ENCODE results near the gene RAP1A. TPM values are rescaled to one million over a fixed set of nuclear protein-coding genes. Genes with fewer than 3 reads are reported as not detected.

RAP1A gene
- total RNA-seq, 2 donors from 2014 or later: 83.9 to 146 TPM

GRCh38 chr1:111656086-111657017, 36.8 kb downstream of the RAP1A start:
- Histone ChIP-seq H3K4me1 (peaks cover 14% of the 10 kb centered on the region), H3K4me3 (no peak overlapping the region), H3K9me3 (no peaks in the 10 kb centered on the region), H3K36me3 (no peaks in the 10 kb centered on the region), H3K27me3 (no peaks in the 10 kb centered on the region), H3K27ac (no peak overlapping the region), H3K9ac (ENCODE audit: low read depth in 2 of 2, low read length in 2 of 2) (no peak overlapping the region)
- TF ChIP-seq CTCF (IDR thresholded peaks at IDR 0.05): peak; percentile 40
- DNase-seq: peak; percentile 41
- intact Hi-C loops (cut with DNase I): loop anchor here (2.0 kb wide), 1 partner anchor 148 kb away; no protein-coding TSS in a partner anchor

DNA sequence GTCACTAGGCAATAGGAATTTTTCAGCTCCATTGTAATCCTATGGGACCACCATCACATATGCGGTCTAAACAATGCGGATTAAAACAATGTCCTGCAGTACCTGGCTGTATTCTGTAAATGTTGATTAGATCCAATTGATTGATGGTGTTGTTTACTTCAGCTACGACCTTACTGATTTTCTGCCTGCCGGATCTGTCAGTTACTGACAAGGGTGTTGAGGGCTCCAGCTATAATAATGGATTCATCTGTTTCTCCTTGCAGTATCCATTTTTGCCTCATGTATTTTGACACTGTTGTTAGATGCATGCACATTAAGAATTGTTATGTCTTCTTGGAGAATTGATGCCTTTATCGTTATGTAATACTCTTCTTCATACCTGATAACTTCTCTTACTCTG, 39.0 kb downstream of the RAP1A start:
- H3K27me3 ChIP-seq: no peaks in the 10 kb centered on the region
- no peak for TF ChIP-seq CTCF (IDR thresholded peaks at IDR 0.05)
- H3K9me3 ChIP-seq: no peaks in the 10 kb centered on the region
- DNase-seq: no peak
- intact Hi-C loops (cut with DNase I): no loop called here
- H3K4me3 ChIP-seq: no peak overlapping the region
- no peak overlapping the region for H3K27ac ChIP-seq
- no peaks in the 10 kb centered on the region for H3K36me3 ChIP-seq
- no peak overlapping the region for H3K9ac ChIP-seq (ENCODE audit: low read depth in 2 of 2, low read length in 2 of 2)
- peaks cover 14% of the 10 kb centered on the region for H3K4me1 ChIP-seq

DNA sequence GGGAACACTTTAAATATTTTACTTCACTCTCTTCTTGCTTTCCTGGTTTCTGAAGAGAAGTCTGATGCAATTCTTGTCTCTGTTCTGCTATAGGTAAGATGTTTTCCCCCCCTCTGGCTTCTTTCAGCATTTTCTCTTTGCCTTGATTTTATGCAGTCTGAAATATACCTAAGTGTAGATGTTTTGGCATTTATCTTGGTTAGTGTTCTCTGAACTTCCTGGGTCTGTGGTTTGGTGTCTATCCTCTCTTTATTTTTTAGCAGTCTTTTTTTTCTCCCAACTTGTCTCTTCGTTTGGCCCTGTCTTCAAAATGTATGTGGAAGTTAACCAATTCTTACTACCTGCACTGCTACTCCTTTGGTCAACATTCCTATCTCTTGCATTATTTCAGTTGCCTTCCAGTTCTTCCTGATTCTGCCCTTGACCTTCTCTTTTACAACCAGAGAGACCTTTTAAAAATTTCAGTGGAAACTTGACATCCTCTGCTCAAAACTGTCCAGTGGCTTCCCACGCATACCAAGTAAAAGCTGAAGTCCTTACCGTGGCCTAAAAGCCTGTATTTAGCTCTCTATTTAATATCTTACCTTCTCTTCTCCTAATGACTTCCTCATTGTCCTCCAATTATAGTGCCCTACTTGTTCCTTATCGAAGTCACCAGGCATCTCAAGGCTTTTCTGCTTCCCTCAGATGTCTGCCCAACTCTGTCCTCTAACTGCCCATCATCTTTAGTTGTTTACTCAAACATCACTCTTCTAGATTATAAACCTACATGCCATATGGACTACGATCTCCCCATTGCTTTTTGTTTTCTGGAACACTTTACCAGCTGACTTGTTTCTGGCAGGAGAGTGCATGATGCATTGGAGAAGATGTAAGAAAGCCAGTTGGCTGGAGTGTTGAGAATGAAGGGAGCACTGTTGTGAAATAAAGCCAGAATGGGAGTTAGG, 40.9 kb downstream of the RAP1A start:
- no peak overlapping the region for H3K4me3 ChIP-seq
- peaks cover 19% of the 10 kb centered on the region for H3K4me1 ChIP-seq
- H3K36me3 ChIP-seq: no peaks in the 10 kb centered on the region
- peak overlapping the region in 1 of 2 donors; percentile 52 for H3K9ac ChIP-seq (ENCODE audit: low read depth in 2 of 2, low read length in 2 of 2)
- H3K9me3 ChIP-seq: no peaks in the 10 kb centered on the region
- intact Hi-C loops (cut with DNase I): no loop called here
- H3K27me3 ChIP-seq: no peaks in the 10 kb centered on the region
- peak; percentile 39 for DNase-seq
- no peak for TF ChIP-seq CTCF (IDR thresholded peaks at IDR 0.05)
- peak overlapping the region; percentile 71 for H3K27ac ChIP-seq

GRCh38 chr1:111664652-111665051, 45.1 kb downstream of the RAP1A start:
- Histone ChIP-seq H3K27me3 (no peaks in the 10 kb centered on the region), H3K9me3 (no peaks in the 10 kb centered on the region), H3K27ac (no peak overlapping the region), H3K9ac (ENCODE audit: low read depth in 2 of 2, low read length in 2 of 2) (no peak overlapping the region), H3K4me3 (no peak overlapping the region), H3K4me1 (peaks cover 18% of the 10 kb centered on the region), H3K36me3 (no peaks in the 10 kb centered on the region)
- TF ChIP-seq CTCF (IDR thresholded peaks at IDR 0.05): no peak
- DNase-seq: no peak
- intact Hi-C loops (cut with DNase I): no loop called here

GRCh38 chr1:111665497-111665896, 45.9 kb downstream of the RAP1A start:
- no peaks in the 10 kb centered on the region for H3K27me3 ChIP-seq
- TF ChIP-seq CTCF (IDR thresholded peaks at IDR 0.05): no peak
- intact Hi-C loops (cut with DNase I): no loop called here
- no peak for DNase-seq
- no peaks in the 10 kb centered on the region for H3K36me3 ChIP-seq
- H3K9ac ChIP-seq (ENCODE audit: low read depth in 2 of 2, low read length in 2 of 2): no peak overlapping the region
- no peaks in the 10 kb centered on the region for H3K9me3 ChIP-seq
- no peak overlapping the region for H3K4me3 ChIP-seq
- H3K27ac ChIP-seq: no peak overlapping the region
- peaks cover 11% of the 10 kb centered on the region for H3K4me1 ChIP-seq
